BE2C (cell line): ENCODE results near the gene TRPV4.
A peak's percentile ranks its signal among the peaks of the same experiment; 100 is the strongest.

ENCODE experiments used
- DNase-seq: peaks from one replicate; pipeline ENCODE4 v3.0.0-alpha.2; 2020
- H3K27me3 ChIP-seq: fragments of 250-450 bp; sonication (Bioruptor Pico); 2 replicates; pipeline ENCODE4 v1.5.1; 2020; ENCODE audit warnings: mild to moderate bottlenecking
- H3K36me3 ChIP-seq: fragments of 250-450 bp; sonication (Bioruptor Pico); 2 replicates; pipeline ENCODE4 v1.5.1; 2020; ENCODE audit warnings: mild to moderate bottlenecking
- H3K4me1 ChIP-seq: fragments of 250-450 bp; sonication (Bioruptor Pico); 2 replicates; pipeline ENCODE4 v1.5.1; 2020
- H3K4me3 ChIP-seq: 2 replicates; pipeline ENCODE4 v1.5.1; 2011; ENCODE audit warnings: low read depth, low read length
- H3K9me3 ChIP-seq: fragments of 250-450 bp; sonication (Bioruptor Pico); 2 replicates; pipeline ENCODE4 v1.5.1; 2020
- TF ChIP-seq, protein P1 (sequence below): IDR thresholded peaks from 2 replicates; pipeline ENCODE4 v1.5.1; 2012; ENCODE audit warnings: mild to moderate bottlenecking, low read depth, low read length

The TRPV4 gene

DNA sequence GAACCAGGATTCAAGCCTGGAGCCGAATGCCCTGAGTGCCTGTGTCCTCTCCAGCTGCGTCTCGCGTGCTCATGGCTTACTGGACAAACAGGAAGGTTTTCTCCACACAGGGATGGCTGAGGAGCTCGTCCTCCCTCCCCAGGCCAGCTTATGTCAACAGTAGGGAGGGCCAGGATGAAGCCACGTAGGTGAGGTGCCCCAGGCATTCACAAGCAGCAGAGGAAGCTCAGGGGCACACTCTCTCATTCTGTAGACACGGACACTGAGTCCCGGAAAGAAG, 49.3 kb downstream of the TRPV4 start:
- Histone ChIP-seq H3K9me3 (no peaks in the 10 kb centered on the region), H3K36me3 (no peaks in the 10 kb centered on the region), H3K4me1 (no peaks in the 10 kb centered on the region), H3K27me3 (no peaks in the 10 kb centered on the region; the same call in 1 of the 2 replicates), H3K4me3 (no peak overlapping the region)
- no peak for DNase-seq
- TF ChIP-seq, protein P1, sequence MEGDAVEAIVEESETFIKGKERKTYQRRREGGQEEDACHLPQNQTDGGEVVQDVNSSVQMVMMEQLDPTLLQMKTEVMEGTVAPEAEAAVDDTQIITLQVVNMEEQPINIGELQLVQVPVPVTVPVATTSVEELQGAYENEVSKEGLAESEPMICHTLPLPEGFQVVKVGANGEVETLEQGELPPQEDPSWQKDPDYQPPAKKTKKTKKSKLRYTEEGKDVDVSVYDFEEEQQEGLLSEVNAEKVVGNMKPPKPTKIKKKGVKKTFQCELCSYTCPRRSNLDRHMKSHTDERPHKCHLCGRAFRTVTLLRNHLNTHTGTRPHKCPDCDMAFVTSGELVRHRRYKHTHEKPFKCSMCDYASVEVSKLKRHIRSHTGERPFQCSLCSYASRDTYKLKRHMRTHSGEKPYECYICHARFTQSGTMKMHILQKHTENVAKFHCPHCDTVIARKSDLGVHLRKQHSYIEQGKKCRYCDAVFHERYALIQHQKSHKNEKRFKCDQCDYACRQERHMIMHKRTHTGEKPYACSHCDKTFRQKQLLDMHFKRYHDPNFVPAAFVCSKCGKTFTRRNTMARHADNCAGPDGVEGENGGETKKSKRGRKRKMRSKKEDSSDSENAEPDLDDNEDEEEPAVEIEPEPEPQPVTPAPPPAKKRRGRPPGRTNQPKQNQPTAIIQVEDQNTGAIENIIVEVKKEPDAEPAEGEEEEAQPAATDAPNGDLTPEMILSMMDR, result no peak

DNA sequence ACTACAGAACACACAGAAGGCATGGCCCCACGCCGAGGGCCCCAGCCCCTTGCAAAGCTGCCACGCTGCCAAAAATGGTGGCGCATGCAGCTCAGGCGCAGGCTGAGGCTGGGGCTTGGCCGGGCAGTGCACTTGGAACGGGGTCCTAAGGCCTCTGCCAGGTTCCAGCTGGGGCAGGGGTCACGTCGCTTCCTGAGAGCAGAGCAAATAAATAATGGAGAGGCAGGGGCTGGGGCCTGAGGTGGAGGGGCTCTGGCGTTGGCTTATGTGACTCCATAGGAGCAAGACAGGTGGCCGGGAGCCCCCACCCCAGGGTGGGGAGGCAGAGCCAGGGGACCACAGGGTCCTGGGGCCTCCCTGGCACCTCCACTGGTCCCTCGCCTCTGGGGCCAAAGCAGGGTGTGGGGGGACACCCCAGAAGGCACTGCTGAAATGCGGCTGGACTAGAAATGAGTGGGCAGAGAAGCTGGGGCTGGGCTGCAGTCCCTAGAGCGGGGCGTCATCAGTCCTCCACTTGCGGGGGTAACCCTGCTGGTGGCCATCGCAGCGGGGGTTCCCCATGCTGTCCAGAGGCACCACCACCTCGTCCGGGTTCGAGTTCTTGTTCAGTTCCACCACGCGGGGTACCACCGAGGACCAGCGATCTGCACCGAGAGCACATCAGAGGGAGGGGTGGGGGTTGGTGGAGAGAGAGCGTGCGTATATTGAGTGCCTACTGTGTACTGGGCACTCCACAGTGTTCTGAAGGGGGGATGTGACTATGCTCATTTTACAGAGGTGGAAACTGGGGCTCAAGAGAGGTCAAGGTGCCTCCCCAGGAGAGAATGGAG, 49.8 kb downstream of the TRPV4 start:
- peak; percentile 14 for DNase-seq
- Histone ChIP-seq H3K27me3 (no peaks in the 10 kb centered on the region; the same call in 1 of the 2 replicates), H3K4me3 (no peak overlapping the region), H3K36me3 (no peaks in the 10 kb centered on the region), H3K4me1 (no peaks in the 10 kb centered on the region), H3K9me3 (no peaks in the 10 kb centered on the region)
- TF ChIP-seq, protein P1, result no peak

DNA sequence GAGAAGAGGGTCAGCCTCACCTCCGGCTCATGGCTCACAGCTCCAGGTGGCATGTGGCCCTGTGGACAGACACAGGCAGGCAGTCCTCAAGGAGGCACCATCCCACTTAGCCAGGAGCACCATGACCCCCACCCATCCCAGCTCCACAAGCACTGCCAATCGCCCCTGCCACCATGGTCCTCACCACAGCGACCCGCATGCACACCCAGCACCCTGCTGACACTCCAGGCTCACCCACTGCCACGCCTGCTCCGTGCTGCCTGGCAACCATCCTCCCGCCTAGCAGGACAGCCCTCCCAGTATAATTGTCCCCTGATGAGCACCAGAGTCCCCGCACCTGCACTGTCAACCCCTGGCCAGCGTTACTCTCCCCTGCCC, 50.9 kb downstream of the TRPV4 start:
- no peak overlapping the region for H3K4me3 ChIP-seq
- H3K36me3 ChIP-seq, result no peaks in the 10 kb centered on the region
- H3K9me3 ChIP-seq, result no peaks in the 10 kb centered on the region
- DNase-seq, result peak; percentile 24
- TF ChIP-seq, protein P1, result no peak
- no peaks in the 10 kb centered on the region; the same call in 1 of the 2 replicates for H3K27me3 ChIP-seq
- peaks cover 6% of the 10 kb centered on the region for H3K4me1 ChIP-seq

DNA sequence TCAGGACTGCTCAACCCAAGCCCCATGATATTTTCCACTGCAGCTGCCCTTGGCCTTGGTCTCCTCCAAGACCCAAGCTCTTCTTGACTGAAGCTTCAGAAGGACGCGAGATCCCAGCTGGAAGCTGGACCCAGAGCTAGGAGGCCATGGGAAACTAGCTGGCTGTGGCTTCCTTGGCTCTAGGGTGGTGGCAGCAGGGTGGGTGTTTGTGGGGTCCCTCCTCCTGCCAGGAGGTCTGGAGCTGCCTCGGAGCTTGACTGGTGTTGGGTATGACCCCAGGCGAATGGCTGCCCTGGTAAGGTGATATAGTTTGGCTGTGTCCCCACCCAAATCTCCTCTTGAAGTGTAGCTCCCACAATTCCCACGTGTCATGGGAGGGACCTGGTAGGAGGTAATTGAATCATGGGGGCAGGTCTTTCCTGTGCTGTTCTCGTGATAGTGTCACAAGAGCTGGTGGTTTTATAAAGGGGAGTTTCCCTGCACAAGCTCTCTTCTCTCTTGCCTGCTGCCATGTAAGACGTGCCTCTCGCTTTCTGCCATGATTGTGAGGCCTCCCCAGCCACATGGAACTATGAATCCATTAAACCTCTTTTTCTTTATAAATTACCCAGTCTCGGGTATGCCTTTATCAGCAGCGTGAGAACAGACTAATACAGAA, 51.4 kb downstream of the TRPV4 start:
- Histone ChIP-seq H3K4me1 (peaks cover 11% of the 10 kb centered on the region), H3K9me3 (no peaks in the 10 kb centered on the region), H3K4me3 (no peak overlapping the region), H3K36me3 (no peaks in the 10 kb centered on the region), H3K27me3 (no peaks in the 10 kb centered on the region; the same call in 1 of the 2 replicates)
- TF ChIP-seq, protein P1, result no peak
- peak; percentile 17 for DNase-seq

DNA sequence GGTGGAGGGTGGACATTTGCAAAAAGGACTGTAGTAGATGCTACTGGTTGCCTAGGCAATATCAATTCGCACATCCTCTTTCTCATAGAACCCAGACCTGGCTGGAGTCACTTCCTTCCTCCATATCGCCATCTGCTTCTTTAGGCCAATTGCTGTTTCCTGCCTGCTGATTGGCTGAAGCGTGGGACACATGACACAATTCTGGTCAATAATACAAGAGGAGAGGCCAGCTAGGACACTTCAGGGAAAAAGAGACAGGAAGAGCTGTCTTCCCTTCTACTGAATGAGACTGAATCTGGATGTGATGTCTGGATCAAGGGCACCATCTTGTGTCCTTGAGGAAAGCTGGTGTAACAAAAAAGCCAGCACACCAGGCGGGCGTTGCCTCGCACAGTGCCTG, 53.8 kb downstream of the TRPV4 start:
- no peak overlapping the region for H3K4me3 ChIP-seq
- no peaks in the 10 kb centered on the region; the same call in 1 of the 2 replicates for H3K27me3 ChIP-seq
- no peaks in the 10 kb centered on the region for H3K9me3 ChIP-seq
- peaks cover 17% of the 10 kb centered on the region for H3K4me1 ChIP-seq
- peaks cover 5% of the 10 kb centered on the region; the same call in 1 of the 2 replicates for H3K36me3 ChIP-seq
- peak; percentile 64 for DNase-seq
- TF ChIP-seq, protein P1, result peak; percentile 39

DNA sequence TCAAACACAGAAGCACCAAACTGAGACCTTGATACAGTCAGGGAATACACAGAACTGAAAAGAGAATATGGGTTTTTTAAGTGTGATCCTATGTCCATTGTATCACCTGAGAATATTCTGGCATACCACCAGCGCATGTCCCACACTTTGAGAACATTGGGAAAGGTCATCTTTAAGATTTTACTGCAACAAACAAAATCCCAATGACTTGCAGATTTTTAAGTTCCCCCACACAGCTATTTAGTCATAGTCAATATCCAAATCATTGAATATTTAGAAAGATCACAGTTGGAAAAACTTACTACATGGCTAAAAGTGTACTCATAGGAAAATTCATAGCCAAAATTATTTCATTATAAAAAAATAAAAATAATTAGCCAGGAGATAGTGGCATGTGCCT, 54.5 kb downstream of the TRPV4 start:
- TF ChIP-seq, protein P1, result no peak
- no peaks in the 10 kb centered on the region; the same call in 1 of the 2 replicates for H3K27me3 ChIP-seq
- H3K36me3 ChIP-seq, result peaks cover 12% of the 10 kb centered on the region; the same call in 1 of the 2 replicates
- peaks cover 24% of the 10 kb centered on the region for H3K4me1 ChIP-seq
- H3K9me3 ChIP-seq, result no peaks in the 10 kb centered on the region
- H3K4me3 ChIP-seq, result no peak overlapping the region
- DNase-seq, result no peak
